ENCODE measurements around the gene SLC16A10.
A peak's percentile ranks its signal among the peaks of the same experiment; 100 is the strongest.
"Not testable (repeated sequence)": the region's sequence is repeated elsewhere in the genome, so short reads cannot be mapped to it uniquely, and the experiment has no call there.

The SLC16A10 gene, protein sequence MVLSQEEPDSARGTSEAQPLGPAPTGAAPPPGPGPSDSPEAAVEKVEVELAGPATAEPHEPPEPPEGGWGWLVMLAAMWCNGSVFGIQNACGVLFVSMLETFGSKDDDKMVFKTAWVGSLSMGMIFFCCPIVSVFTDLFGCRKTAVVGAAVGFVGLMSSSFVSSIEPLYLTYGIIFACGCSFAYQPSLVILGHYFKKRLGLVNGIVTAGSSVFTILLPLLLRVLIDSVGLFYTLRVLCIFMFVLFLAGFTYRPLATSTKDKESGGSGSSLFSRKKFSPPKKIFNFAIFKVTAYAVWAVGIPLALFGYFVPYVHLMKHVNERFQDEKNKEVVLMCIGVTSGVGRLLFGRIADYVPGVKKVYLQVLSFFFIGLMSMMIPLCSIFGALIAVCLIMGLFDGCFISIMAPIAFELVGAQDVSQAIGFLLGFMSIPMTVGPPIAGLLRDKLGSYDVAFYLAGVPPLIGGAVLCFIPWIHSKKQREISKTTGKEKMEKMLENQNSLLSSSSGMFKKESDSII

DNA sequence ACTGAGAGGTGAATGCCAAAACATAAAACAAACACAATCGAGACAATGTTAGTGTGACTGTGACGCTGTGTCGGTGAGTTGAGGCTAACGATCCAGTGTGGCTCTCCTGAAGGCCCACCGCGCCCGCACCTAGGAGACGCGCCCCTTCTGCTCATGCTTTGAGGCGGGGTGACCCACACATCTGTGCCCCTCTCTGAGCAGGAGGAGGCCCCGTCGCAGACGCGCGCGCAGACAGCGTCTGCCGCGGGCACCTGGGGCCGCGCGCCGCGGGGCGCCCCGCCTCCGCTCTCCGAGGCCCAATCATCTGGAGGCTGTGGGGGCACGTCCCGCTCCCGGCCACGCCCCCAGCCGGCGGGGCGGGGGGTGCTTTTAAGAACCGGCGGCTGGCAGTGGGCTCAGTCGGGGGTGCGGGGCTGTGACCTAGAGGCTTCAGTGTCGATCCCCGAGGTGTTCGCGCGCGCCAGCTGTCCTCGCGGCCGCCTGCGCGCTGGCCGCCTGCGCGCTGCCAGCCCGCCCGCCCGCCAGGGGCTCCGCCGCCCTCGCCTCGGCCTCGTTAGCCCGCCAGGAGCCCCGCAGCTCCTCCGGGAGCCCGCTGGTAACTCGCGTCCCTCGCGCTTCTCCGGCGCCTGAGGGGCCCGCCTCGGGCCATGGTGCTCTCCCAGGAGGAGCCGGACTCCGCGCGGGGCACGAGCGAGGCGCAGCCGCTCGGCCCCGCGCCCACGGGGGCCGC, at the start of gene SLC16A10:
Gene SLC16A10, plus strand, starts transcription at position 398 of the 730 bp plus-strand sequence. Its CDS starts 250 bp downstream, at position 648.
- peak; percentile 36 to 59 for DNase-seq (ENCODE audit: low read depth in 1 of 2, low spot score in 1 of 2)

DNA sequence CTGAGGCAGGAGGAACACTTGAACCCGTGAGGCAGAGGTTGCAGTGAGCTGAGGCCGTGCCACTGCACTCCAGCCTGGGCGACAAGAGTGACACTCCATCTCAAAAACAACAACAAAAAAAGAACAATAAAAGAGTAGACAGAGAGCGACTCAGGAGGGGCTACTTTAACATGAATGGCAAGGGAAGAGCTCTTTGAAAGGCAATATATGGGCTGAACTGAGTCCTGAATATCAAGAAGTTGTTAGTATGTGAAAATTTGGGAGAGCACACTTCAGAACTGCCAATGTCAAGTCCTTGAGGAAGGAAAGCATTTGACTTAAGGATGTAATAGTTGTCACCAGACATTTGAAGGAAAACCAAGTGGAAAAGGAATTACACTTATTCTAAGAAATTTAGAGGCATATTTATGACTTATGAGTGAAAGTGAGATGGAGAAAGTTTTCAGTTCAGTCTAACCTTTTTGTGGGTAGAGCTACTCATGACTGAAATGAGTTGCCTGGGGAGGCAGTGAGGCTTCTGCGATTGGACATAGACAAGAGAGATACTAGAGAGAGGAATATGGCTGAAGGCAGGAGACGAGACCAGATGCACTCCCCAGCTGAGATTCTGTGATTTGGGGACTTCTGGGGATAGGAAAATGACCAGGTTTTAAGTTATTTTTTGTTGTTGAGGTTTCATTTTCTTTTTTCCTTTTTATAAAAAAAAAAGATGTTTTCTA, 48.6 kb upstream of the SLC16A10 start:
- DNase-seq (ENCODE audit: low read depth in 1 of 2, low spot score in 1 of 2): no peak

DNA sequence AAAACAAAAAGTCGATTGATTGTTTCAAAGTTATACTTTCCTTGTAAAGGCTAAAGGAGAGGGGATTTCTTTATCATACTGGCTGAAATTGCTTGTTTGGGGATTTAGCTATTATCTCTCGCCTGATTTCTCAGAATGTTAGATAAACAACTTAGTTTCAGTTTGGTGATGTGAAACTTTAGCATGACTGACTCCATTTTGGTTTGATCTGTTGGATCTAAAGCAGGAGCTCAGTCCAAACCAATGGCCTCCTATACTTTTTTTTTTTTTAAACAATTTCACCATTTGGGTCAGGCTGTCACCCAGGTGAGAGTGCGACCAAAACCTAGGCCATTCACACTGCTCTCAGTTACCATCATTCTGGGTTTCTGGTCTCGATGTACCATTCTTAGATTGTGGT, 45.4 kb upstream of the SLC16A10 start:
- no peak for DNase-seq (ENCODE audit: low read depth in 1 of 2, low spot score in 1 of 2)

DNA sequence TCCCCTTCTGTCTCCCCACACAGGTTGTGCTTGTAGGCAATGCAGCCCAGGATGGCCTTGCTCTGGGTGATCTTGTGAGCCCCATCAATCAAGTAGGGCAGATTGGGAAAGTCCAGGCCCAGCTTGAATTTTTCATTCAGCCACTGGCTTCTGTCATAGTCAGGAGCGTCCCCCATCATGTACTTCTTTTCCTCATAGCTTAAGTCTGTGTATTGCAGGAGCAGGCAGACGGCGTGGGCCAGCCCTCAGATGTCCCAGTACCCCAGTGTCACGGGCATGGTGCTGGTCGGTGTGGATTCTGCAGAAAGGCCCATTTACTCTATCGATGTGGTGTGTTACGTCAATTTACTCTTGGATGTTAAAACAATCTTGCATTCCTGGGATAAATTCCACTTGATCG, 40.1 kb upstream of the SLC16A10 start:
- DNase-seq (ENCODE audit: low read depth in 1 of 2, low spot score in 1 of 2): no peak

DNA sequence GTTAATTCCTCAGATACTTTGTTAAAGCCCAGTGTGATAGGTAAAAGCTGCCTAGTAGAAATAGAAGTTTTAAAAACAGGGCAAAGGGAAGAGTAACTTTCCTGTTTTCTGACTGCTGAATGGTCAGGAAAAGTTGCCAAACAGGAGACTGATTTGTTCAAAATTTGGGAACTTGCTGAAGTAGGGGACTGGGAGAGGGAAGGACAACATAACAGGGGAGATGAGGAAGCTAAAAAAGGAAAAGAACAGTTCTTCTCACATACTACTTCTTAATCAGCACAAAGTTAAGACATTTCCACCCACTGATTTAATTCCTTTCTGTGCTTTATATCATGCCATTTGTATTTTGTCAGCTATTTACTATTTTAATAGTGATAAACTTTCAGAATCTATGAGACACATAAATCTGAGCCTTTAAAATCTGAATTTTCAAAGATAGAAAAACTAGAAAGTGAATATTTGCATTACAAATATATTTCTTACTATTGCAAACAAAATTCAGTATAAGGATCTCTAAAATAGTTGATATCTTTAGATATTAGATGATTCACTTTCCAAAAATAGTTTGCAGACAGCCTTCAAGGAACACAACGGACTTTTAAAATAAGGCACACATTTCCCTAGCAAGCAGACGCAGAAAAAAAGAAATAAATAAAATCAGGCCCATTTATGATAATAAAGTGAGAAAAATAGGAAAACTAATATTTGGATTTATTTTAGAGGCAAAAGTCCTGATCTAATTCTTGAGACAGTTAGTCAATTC, 36.9 kb upstream of the SLC16A10 start:
- no peak for DNase-seq (ENCODE audit: low read depth in 1 of 2, low spot score in 1 of 2)

DNA sequence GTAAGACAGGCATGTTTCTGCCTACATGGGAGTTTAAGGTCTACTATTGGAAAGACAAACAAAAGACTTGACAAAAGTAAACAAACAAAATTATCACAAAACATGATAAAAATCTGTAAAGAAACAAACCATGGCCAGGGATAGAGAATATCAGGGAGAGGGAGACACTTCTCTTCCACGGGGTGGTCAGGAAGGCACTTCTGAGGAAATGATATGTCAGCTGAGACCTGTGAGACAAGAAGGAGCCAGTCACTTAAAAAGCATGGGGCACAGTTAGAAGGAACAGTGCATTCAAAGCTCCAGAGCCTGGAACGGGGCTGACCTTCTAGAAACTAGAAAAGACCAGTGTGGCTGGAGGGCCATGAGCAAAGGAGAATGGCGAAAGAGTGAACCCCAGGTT, 35.1 kb upstream of the SLC16A10 start:
- no peak for DNase-seq (ENCODE audit: low read depth in 1 of 2, low spot score in 1 of 2)

DNA sequence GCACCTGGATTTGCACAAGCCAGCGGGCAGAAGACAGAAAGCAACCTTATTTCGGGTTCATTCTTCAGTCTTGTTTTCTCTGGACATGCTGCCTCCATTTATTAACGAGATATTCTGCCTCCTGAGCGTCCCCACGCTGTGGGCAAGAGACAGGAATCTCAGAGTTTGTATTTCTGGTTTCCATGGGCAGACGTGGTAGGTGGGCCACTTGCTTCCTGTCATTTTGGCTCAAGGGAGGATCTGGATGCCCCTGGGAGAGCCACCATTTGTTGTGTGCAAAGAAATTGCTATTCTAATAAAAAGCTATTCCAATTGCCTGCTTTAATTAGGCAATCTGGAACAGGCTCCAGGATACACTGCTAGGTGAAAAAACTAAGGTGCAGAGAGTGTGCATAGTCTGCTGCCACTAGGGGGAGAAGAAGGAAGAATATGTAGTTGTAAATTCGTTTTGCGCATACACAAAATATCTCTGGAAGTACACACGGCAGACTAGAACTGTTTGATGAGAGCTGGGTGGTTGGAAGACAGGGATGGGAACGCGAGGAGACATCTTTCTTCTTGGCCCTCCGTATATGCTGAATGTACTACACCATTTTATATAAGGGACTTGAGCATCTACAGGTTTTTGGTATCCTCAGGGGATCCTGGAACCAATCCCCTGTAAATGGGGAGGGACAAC, 30.1 kb upstream of the SLC16A10 start:
- DNase-seq (ENCODE audit: low read depth in 1 of 2, low spot score in 1 of 2): no peak

DNA sequence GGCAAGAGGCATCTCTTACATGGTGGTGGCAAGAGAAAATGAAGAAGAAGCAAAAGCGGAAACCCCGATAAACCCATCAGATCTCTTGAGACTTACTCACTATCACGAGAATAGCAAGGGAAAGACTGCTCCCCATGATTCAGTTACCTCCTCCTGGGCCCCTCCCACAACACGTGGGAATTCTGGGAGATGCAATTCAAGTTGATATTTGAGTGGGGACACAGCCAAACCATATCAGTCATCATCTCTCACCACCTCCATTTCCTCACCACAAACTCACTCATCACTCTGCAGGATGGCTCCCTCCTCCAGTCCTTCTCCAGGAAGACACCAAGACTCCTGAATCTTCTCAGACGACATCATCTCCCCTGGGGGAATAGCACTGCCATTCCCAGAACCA, 25.8 kb upstream of the SLC16A10 start:
- no peak for DNase-seq (ENCODE audit: low read depth in 1 of 2, low spot score in 1 of 2)

DNA sequence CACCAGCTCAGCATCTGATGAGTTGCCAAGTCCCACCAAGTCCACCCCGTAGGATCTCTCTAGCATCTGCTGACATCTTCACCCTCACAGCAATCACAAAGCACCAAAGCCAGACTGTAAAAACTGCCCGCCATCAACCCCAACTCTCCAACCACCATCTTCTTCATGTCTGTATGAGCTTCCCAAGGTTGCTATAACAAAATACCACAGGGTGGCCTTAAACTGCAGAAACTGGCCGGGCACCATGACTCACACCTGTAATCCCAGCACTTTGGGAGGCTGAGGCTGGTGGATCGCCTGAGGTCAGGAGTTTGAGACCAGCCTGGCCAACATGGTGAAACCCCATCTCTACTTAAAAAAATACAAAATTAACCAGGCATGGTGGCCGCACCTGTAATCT, 25.3 kb upstream of the SLC16A10 start:
- DNase-seq (ENCODE audit: low read depth in 1 of 2, low spot score in 1 of 2): not testable (repeated sequence)

DNA sequence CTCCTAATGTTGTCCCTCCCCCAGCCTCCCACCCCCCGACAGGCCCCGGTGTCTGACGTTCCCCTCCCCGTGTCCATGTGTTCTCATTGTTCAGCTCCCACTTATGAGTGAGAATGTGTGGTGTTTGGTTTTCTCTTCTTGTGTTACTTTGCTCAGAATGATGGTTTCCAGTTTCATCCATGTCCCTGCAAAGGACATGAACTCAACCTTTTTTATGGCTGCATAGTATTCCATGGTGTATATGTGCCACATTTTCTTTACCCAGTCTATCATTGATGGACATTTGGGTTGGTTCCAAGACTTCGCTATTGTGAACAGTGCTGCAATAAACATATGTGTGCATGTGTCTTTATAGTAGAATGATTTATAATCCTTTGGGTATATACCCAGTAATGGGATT, 24.4 kb upstream of the SLC16A10 start:
- not testable (repeated sequence) for DNase-seq (ENCODE audit: low read depth in 1 of 2, low spot score in 1 of 2)

DNA sequence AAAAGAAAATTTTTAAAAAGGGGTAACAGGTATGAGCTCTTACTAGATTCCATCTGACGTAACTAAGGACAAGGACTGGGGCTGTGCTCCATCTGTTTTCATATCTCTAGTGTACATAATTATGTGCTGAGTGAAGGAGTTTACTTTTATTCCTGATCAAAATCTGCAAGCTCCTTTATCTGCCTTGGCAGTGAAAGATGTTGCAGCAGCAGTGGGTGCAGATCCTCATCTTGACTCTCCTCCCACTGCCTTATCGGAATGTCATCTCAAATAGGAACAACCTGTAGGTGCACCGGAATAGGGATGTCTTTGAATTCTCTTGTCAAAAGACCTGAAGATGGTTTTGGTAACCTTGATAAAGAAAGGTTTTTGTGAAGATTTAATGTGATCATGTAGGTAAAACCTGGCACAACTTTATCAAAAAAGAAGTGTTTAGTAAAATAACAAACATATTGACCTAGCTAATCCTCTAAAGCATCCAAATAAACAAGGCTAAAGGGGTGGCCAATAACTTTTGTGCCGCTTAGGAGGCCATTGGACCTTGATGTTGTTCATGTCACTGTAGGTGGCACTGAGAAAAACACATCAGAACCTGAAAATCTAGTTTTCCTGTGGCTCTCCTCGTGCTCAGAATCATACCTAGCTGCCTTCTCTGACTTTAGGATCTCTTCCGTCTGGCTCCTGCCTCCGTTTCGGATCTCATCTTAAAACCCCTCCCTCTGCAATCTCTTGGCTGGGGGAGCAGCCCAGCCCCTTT, 19.0 kb upstream of the SLC16A10 start:
- no peak for DNase-seq (ENCODE audit: low read depth in 1 of 2, low spot score in 1 of 2)

DNA sequence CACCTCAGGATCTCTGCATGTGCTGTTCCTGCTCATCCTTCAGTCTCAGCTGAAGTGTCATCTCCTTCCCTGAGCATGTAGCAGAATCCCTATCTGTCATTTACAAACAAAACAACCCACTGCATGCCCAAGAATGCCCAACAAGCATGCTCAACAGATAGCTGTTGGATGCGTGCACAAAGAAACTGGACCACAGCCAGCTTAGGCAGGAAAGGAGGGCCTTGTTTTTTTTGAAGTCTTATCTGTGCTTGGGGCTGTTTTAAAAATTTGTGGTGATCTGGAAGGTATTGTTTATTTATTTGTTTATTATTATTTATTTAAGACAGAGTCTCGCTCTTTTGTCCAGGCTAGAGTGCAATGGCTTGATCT, 18.5 kb upstream of the SLC16A10 start:
- DNase-seq (ENCODE audit: low read depth in 1 of 2, low spot score in 1 of 2): no peak

DNA sequence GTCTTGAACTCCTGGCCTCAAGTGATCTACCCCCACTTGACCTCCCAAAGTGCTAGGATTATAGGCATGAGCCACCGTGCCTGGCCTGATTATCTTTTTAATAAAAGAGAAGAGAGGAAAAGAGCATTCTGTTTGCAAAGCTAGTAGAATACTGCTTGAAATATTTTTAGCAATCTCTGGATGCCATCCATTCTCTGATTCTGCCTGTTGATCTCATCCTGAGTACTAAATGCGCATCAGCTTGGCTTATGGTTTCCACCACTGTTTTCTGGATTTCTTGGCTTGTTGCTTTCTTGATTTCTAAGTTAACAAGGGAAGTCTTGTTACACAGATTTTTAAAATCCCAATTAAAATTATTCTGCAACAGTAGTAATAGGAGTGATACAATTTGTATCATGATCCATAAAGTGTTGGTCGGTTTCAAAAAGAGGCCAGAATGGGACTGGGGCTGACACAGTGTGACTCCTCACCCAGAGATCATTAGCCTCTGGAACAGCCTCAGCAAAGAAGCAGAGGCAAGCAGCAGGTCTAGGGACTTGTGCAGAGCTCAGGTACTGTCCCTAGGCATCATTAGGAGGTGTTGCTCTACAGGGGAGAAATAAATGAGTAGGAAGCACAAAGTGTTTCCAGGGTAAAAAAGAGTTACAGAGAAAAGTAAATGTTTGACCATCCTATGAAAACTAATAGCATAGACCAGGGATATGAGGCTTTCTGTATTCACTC, 17.8 kb upstream of the SLC16A10 start:
- DNase-seq (ENCODE audit: low read depth in 1 of 2, low spot score in 1 of 2): no peak

DNA sequence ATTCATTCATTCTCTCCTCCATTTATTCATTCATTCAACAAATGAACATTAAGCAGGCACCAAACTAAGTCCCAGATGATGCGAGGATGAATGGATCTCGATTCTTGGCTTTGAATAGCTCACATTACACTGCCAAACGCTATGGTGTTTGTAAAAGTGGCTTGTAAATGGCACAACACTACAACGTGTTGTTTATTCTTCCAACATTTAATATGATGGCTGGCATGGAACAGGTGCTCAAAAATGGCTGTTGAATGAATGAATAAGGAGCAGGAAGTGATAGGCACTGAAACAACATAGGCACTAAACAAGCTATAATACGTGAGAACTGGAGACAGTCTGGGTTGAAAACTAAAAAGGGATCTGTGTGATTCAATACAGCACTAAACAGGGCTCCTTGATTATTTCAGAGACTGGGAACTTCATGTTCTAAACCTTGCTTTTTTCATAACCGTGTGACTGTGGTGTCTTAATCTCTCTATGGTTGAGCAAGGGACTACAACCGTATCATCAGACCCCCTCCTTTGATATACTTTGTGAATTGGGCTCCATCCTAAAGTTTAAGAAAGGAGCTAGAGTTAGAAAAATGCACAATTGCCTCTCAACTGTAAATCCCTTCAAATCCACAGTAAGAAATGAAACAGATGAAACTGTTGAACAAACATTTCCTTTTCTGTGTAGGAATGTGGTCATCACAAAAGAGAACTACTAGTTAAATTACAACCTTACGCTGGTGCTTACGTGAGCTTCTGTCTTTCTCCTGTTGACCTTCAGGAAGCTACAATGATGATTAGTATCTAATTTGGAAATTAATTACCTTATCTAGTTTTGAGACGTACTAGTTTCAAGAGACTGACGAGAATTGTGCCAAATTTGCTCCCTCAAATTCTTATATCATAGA, 16.9 kb upstream of the SLC16A10 start:
- DNase-seq (ENCODE audit: low read depth in 1 of 2, low spot score in 1 of 2): no peak

DNA sequence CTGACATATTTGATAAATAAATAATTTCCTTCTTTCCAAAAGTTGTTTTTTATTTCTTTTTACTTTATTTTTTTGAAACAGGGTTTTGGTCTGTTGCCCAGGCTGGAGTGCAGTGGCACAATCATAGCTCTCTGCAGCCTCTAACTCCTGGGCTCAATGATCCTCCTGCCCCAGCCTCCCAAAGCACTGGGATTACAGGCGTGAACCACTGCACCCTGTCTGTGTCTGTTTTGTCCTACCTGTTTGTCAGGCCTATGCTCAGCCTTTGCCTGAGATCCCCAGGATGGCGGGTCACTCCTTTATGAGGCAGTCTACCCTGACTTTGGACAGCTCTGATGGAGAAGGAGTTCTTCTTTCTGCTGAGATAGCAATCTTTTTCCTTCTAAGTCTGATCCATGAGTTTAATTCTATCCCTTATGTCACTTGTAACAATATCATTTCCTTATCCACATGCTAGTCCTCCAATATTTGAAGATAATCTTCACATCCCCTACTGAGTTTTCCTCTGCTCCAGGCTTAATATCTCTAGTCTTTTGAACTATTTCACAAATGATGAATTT, 14.4 kb upstream of the SLC16A10 start:
- DNase-seq (ENCODE audit: low read depth in 1 of 2, low spot score in 1 of 2): no peak

DNA sequence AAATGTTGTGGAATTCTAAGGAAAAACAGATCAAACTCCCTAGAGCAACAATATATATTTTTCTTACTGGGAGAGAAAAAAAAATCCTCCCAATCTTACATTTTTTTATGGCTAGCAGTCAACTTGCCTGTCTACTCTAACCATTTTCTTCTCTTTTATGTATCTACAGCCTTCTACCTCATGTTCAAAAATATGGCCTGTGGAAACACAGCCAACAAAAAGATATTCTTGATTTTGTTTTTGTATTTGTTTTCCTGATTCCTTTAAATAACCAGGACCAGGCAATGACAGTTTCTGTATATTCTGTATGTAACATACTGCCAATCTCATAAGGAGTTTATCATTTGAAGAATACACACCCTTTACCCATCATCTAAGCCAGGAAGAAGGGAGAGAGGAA, 13.0 kb upstream of the SLC16A10 start:
- DNase-seq (ENCODE audit: low read depth in 1 of 2, low spot score in 1 of 2): no peak

DNA sequence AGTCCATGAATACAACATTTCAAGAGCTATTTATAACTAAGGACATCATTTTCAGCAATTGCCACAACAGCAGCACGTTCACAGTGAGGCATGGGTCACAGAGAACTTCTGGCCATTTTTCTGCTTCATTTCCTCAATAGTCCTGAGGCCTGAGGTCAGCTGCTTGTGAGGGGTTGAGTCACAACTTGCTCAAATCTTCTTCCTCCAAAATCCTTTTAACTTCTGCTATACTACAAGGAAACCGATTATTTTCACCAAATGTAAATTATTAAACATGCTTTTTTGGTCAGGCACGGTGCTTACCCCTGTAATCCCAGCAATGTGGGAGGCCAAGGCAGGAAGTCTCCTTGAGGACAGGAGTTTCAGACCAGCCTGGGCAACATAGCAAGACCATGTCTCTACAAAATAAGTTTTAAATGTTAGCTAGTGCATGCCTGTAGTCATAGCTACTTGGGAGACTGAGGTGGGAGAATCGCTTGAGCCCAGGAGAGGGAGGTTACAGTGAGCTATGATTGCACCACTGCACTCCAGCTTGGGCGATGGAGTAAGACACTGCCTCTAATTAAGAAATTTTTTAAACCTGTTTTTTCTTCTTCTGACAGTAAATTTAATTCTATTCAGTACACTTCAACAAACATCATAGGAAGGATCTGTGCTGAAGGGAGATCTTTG, 11.1 kb upstream of the SLC16A10 start:
- no peak for DNase-seq (ENCODE audit: low read depth in 1 of 2, low spot score in 1 of 2)

Measured in activated T-helper 1 cell treated with anti-CD3 and anti-CD28 coated beads, Interleukin-2, amount 50 U/mL, for 16 hours (primary cell).